DOHH2 (cell line): ENCODE data around the gene CCSER2.

Experiments
- EZH2phosphoT487 ChIP-seq: fragments of 200-600 bp; sonication (generic); IDR thresholded peaks from 2 replicates; pipeline ENCODE4 v1.6.1; 2017; ENCODE audit warnings: borderline replicate concordance, mild to moderate bottlenecking, antibody characterized with exemption, low read length, moderate library complexity, mixed read lengths
- TF ChIP-seq, protein P1 (sequence below): fragments of 200-600 bp; sonication (generic); IDR thresholded peaks from one replicate; pipeline ENCODE4 v1.5.1; 2014; ENCODE audit warnings: antibody characterized with exemption, mild to moderate bottlenecking, low read depth, low read length; ENCODE audit not compliant: poor library complexity, severe bottlenecking

GRCh38 chr10:84292502-84292901, 35.9 kb upstream of the CCSER2 start:
- TF ChIP-seq, protein P1, sequence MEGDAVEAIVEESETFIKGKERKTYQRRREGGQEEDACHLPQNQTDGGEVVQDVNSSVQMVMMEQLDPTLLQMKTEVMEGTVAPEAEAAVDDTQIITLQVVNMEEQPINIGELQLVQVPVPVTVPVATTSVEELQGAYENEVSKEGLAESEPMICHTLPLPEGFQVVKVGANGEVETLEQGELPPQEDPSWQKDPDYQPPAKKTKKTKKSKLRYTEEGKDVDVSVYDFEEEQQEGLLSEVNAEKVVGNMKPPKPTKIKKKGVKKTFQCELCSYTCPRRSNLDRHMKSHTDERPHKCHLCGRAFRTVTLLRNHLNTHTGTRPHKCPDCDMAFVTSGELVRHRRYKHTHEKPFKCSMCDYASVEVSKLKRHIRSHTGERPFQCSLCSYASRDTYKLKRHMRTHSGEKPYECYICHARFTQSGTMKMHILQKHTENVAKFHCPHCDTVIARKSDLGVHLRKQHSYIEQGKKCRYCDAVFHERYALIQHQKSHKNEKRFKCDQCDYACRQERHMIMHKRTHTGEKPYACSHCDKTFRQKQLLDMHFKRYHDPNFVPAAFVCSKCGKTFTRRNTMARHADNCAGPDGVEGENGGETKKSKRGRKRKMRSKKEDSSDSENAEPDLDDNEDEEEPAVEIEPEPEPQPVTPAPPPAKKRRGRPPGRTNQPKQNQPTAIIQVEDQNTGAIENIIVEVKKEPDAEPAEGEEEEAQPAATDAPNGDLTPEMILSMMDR: no peak
- TF ChIP-seq EZH2phosphoT487: no peak
